CD4-positive, alpha-beta T cell (primary cell): Measurements from ENCODE around the gene STYXL1. TPM values are rescaled to one million over a fixed set of nuclear protein-coding genes. Genes with fewer than 3 reads are reported as not detected.
A peak's percentile ranks its signal among the peaks of the same experiment; 100 is the strongest.

Source experiments
- ATAC-seq: fragments of 200-7000 bp; cut with Tn5 transposase; one replicate; pipeline ENCODE4 v1.10.0; 2022; ENCODE audit warnings: mild to moderate bottlenecking; ENCODE audit not compliant: poor library complexity
- CTCF ChIA-PET: fragments of 350-600 bp; sonication (Branson Sonifier 250); formaldehyde crosslinking; loops from one replicate; lab custom pipeline; 2021; ENCODE audit warnings: antibody characterized with exemption, inconsistent platforms; lab: Charles Lee
- POLR2A ChIA-PET: fragments of 350-600 bp; sonication (Branson Sonifier 250); formaldehyde crosslinking; loops from one replicate; lab custom pipeline; 2021; ENCODE audit warnings: antibody characterized with exemption, inconsistent platforms; lab: Charles Lee
- DNase-seq, 14 experiments: peaks; one replicate each; pipeline ENCODE4 v3.0.0-alpha.2; 2013 to 2020; ENCODE audit warnings: mixed read lengths in 2 of 14
- H3K27ac ChIP-seq, 2 donors: one replicate each; pipeline versions ENCODE4 v1.5.1 to v1.7.0; 2013; ENCODE audit warnings: low read length in 2 of 2, low read depth in 1 of 2, mild to moderate bottlenecking in 1 of 2
- H3K27me3 ChIP-seq, 2 experiments: 1 replicate in 1 of 2; 2 replicates in 1 of 2; pipeline versions ENCODE4 v1.6.1 to v1.7.0; 2013; ENCODE audit warnings: low read length in 2 of 2, control low read depth in 1 of 2, mild to moderate bottlenecking in 1 of 2, moderate library complexity in 1 of 2; ENCODE audit not compliant: insufficient read depth in 2 of 2, control insufficient read depth in 1 of 2
- H3K36me3 ChIP-seq: one replicate; pipeline ENCODE4 v1.6.1; 2013; ENCODE audit warnings: low read length, control low read depth; ENCODE audit not compliant: insufficient read depth
- H3K4me1 ChIP-seq: one replicate; pipeline ENCODE4 v1.6.1; 2013; ENCODE audit warnings: low read length, control low read depth; ENCODE audit not compliant: insufficient read depth
- H3K4me3 ChIP-seq: one replicate; pipeline ENCODE4 v1.5.1; 2013; ENCODE audit warnings: mild to moderate bottlenecking, low read length, moderate library complexity
- H3K9me3 ChIP-seq, 2 experiments: 1 replicate in 1 of 2; 2 replicates in 1 of 2; pipeline versions ENCODE4 v1.6.1 to v1.7.0; 2013; ENCODE audit warnings: low read length in 2 of 2, mild to moderate bottlenecking in 2 of 2, control low read depth in 1 of 2, moderate library complexity in 1 of 2; ENCODE audit not compliant: control insufficient read depth in 1 of 2, insufficient read depth in 1 of 2
- H3K27ac Mint-ChIP-seq: one replicate; pipeline ENCODE4 v1.8.0; 2020; ENCODE audit warnings: mixed read lengths
- H3K27me3 Mint-ChIP-seq: one replicate; pipeline ENCODE4 v1.8.0; 2021; ENCODE audit warnings: mixed read lengths
- H3K36me3 Mint-ChIP-seq: one replicate; pipeline ENCODE4 v1.8.0; 2021; ENCODE audit warnings: low read depth, mixed read lengths
- H3K4me1 Mint-ChIP-seq: one replicate; pipeline ENCODE4 v1.8.0; 2021; ENCODE audit warnings: low read depth, mixed read lengths
- H3K4me3 Mint-ChIP-seq: one replicate; pipeline ENCODE4 v1.8.0; 2020; ENCODE audit warnings: mild to moderate bottlenecking, mixed read lengths
- H3K9me3 Mint-ChIP-seq: one replicate; pipeline ENCODE4 v1.8.0; 2020; ENCODE audit warnings: mixed read lengths
- CTCF ChIP-seq: fragments of 200-600 bp; IDR thresholded peaks from one replicate; pipeline ENCODE4 v1.8.0; 2022; ENCODE audit warnings: antibody characterized with exemption, mild to moderate bottlenecking
- intact Hi-C, 2 experiments: fragments of 100-400 bp; cut with DNase I in 1 of 2; cut with micrococcal nuclease in 1 of 2; formaldehyde crosslinking; loops; one replicate each; pipeline versions ENCODE4 v1.15.1 to v1.9.0; 2023 to 2025; cut with DNase I, micrococcal nuclease
- total RNA-seq, 174 experiments: library from RNA in 2 of 174; stranded (reverse) in 2 of 174; gene quantifications; one replicate each; pipeline ENCODE4 v1.2.3 and lab custom pipeline; 2021 to 2026

The STYXL1 gene
- total RNA-seq, 2 experiments from 2014 or later, result 8.4 to 8.5 TPM

- no peak overlapping the region for H3K27ac Mint-ChIP-seq
- ChIA-PET POLR2A (interaction anchor here (1.1 kb wide), 1 partner anchor 25 kb away, joined by 3 read pairs; the partner anchor contains the start of genes MDH2 and STYXL1), CTCF (no interaction called here)
- H3K4me1 Mint-ChIP-seq, result peaks cover 5% of the 10 kb centered on the region
- H3K36me3 ChIP-seq, result no peaks in the 10 kb centered on the region
- DNase-seq (no peak), ATAC-seq (no peak)
- TF ChIP-seq CTCF, result no peak
- no peak overlapping the region for H3K4me3 ChIP-seq
- H3K4me3 Mint-ChIP-seq, result no peak overlapping the region
- H3K27ac ChIP-seq, result no peak overlapping the region
- no peaks in the 10 kb centered on the region for H3K4me1 ChIP-seq
- H3K9me3 ChIP-seq, result peaks cover 0 to 28% of the 10 kb centered on the region in 2 experiments
- intact Hi-C loops, result no loop called here
- H3K27me3 Mint-ChIP-seq, result no peaks in the 10 kb centered on the region
- H3K36me3 Mint-ChIP-seq, result no peaks in the 10 kb centered on the region
- no peaks in the 10 kb centered on the region for H3K9me3 Mint-ChIP-seq
- no peaks in the 10 kb centered on the region for H3K27me3 ChIP-seq
Observed at GRCh38 chr7:76072243-76073148, 24.7 kb upstream of the STYXL1 start.

- ATAC-seq (no peak), DNase-seq (no peak)
- no peak for TF ChIP-seq CTCF
- Mint-ChIP-seq H3K9me3 (no peaks in the 10 kb centered on the region), H3K27me3 (no peaks in the 10 kb centered on the region), H3K36me3 (peaks cover 5% of the 10 kb centered on the region), H3K4me1 (no peaks in the 10 kb centered on the region), H3K4me3 (no peak overlapping the region), H3K27ac (no peak overlapping the region)
- H3K4me3 ChIP-seq, result no peak overlapping the region
- POLR2A ChIA-PET, result interaction anchor here (1.1 kb wide), 1 partner anchor 24 kb away, joined by 3 read pairs; the partner anchor contains the start of genes MDH2 and STYXL1
- peaks cover 0 to 28% of the 10 kb centered on the region in 2 experiments for H3K9me3 ChIP-seq
- intact Hi-C loops, result no loop called here
- H3K27ac ChIP-seq, result no peak overlapping the region
- H3K36me3 ChIP-seq, result peaks cover 3% of the 10 kb centered on the region
- CTCF ChIA-PET, result no interaction called here
- no peaks in the 10 kb centered on the region for H3K27me3 ChIP-seq
- no peaks in the 10 kb centered on the region for H3K4me1 ChIP-seq
Observed at GRCh38 chr7:76071316-76072242, 23.8 kb upstream of the STYXL1 start.

GRCh38 chr7:76069238-76069638 is 21.4 kb upstream of the STYXL1 start:
- no peaks in the 10 kb centered on the region for H3K4me1 Mint-ChIP-seq
- ATAC-seq (no peak), DNase-seq (peak in 1 of 14 experiments; percentile 19)
- no peaks in the 10 kb centered on the region for H3K9me3 Mint-ChIP-seq
- H3K4me3 ChIP-seq, result no peak overlapping the region
- H3K9me3 ChIP-seq, result peaks cover 0 to 20% of the 10 kb centered on the region in 2 experiments
- H3K36me3 ChIP-seq, result peaks cover 26% of the 10 kb centered on the region
- H3K27me3 ChIP-seq, result no peaks in the 10 kb centered on the region
- no peak for TF ChIP-seq CTCF
- no peak overlapping the region for H3K27ac Mint-ChIP-seq
- CTCF ChIA-PET, result no interaction called here
- POLR2A ChIA-PET, result no interaction called here
- H3K27me3 Mint-ChIP-seq, result no peaks in the 10 kb centered on the region
- intact Hi-C loops, result no loop called here
- no peak overlapping the region for H3K4me3 Mint-ChIP-seq
- H3K36me3 Mint-ChIP-seq, result peaks cover 28% of the 10 kb centered on the region
- no peak overlapping the region for H3K27ac ChIP-seq
- no peaks in the 10 kb centered on the region for H3K4me1 ChIP-seq
